ENCODE data around the gene MT1X. TPM values are rescaled to one million over a fixed set of nuclear protein-coding genes. Genes with fewer than 3 reads are reported as not detected.
A peak's percentile ranks its signal among the peaks of the same experiment; 100 is the strongest.

MT1X gene
- total RNA-seq, 1 donor from 2014 or later: 111 TPM

DNA sequence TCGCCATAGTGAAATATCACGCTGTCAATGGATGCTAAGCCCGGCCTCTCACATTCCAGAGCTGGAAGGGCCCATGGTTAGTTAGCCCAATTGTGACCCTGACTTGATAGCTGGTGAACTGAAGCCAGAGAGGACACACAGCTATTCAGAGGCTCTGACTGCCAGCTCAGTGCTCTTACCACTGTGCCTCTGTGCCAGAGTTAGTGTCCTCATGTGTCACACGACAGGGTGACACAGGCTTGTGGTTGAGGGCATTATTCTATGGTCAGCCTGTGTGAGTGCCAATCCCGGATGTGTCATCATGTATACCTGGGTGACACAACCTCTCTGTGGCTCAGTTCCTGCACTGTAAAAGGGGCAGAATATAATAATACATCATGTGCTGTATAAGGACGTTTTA is 2.5 kb upstream of the MT1X start:
- H3K36me3 ChIP-seq: no peaks in the 10 kb centered on the region
- DNase-seq (no peak), ATAC-seq (no peak)
- H3K4me3 ChIP-seq: no peak overlapping the region
- intact Hi-C loops (cut with DNase I): no loop called here
- TF ChIP-seq, protein P1, sequence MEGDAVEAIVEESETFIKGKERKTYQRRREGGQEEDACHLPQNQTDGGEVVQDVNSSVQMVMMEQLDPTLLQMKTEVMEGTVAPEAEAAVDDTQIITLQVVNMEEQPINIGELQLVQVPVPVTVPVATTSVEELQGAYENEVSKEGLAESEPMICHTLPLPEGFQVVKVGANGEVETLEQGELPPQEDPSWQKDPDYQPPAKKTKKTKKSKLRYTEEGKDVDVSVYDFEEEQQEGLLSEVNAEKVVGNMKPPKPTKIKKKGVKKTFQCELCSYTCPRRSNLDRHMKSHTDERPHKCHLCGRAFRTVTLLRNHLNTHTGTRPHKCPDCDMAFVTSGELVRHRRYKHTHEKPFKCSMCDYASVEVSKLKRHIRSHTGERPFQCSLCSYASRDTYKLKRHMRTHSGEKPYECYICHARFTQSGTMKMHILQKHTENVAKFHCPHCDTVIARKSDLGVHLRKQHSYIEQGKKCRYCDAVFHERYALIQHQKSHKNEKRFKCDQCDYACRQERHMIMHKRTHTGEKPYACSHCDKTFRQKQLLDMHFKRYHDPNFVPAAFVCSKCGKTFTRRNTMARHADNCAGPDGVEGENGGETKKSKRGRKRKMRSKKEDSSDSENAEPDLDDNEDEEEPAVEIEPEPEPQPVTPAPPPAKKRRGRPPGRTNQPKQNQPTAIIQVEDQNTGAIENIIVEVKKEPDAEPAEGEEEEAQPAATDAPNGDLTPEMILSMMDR (IDR thresholded peaks at IDR 0.05): no peak
- peaks cover 29% of the 10 kb centered on the region for H3K4me1 ChIP-seq
- peaks cover 17% of the 10 kb centered on the region for H3K27me3 ChIP-seq
- H3K27ac ChIP-seq: no peak overlapping the region
- no peaks in the 10 kb centered on the region for H3K9me3 ChIP-seq

GRCh38 chr16:56682703-56683397 is 580 bp downstream of the MT1X start:
- Histone ChIP-seq H3K27ac (peak overlapping the region; percentile 83), H3K4me1 (peaks cover 23% of the 10 kb centered on the region), H3K4me3 (peak overlapping the region; percentile 63), H3K27me3 (no peaks in the 10 kb centered on the region), H3K9me3 (no peaks in the 10 kb centered on the region), H3K36me3 (no peaks in the 10 kb centered on the region)
- no peak for DNase-seq
- TF ChIP-seq, protein P1 (IDR thresholded peaks at IDR 0.05): no peak
- ATAC-seq: no peak
- intact Hi-C loops (cut with DNase I): no loop called here

GRCh38 chr16:56683424-56684172 is 1.3 kb downstream of the MT1X start:
- TF ChIP-seq, protein P1 (IDR thresholded peaks at IDR 0.05): no peak
- Histone ChIP-seq H3K36me3 (no peaks in the 10 kb centered on the region), H3K4me1 (peaks cover 23% of the 10 kb centered on the region), H3K27ac (peak overlapping the region; percentile 83), H3K4me3 (peak overlapping the region; percentile 63), H3K9me3 (no peaks in the 10 kb centered on the region), H3K27me3 (no peaks in the 10 kb centered on the region)
- DNase-seq (no peak), ATAC-seq (no peak)
- intact Hi-C loops (cut with DNase I): no loop called here

GRCh38 chr16:56684256-56684925 is 2.1 kb downstream of the MT1X start:
- intact Hi-C loops (cut with DNase I): no loop called here
- Histone ChIP-seq H3K4me1 (peaks cover 23% of the 10 kb centered on the region), H3K4me3 (peak overlapping the region; percentile 63), H3K27ac (peak overlapping the region; percentile 24), H3K27me3 (no peaks in the 10 kb centered on the region), H3K9me3 (no peaks in the 10 kb centered on the region), H3K36me3 (no peaks in the 10 kb centered on the region)
- TF ChIP-seq, protein P1 (IDR thresholded peaks at IDR 0.05): no peak
- ATAC-seq: no peak
- DNase-seq: no peak

DNA sequence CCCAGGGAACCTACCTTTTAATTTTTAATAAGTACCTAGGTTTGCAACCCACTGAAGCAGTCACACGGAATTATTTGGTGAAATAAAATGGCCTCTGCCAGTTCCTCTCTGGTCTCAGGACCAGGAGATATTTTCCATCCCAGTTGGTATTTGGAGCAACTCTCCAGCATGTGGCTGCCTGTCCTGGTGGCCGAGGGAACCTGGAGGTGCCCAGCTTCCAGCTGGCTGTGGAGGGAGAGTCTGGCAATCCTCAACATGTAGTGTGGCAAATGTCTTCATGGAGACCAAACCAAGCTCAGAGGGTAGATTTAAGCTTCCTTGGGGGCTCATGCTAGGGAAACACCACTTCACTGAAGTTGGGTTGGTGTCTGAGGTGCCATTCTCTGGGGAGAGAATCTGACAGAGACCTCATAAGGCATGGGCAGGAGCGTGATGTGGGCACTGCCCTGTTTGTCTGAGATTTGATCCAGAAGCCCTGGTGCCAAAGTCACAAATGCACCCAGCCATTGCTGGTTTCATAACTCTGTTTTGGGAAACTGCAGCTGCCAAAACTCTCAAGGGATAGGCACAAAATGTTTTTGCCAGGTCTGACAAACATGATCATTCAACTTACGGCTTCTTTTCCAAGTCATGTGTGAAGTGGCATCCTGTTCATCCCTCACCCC is 2.8 kb downstream of the MT1X start:
- H3K4me1 ChIP-seq: peaks cover 23% of the 10 kb centered on the region
- peak overlapping the region; percentile 24 for H3K27ac ChIP-seq
- no peaks in the 10 kb centered on the region for H3K27me3 ChIP-seq
- H3K4me3 ChIP-seq: peak overlapping the region; percentile 10
- TF ChIP-seq, protein P1 (IDR thresholded peaks at IDR 0.05): no peak
- no peaks in the 10 kb centered on the region for H3K36me3 ChIP-seq
- intact Hi-C loops (cut with DNase I): no loop called here
- no peaks in the 10 kb centered on the region for H3K9me3 ChIP-seq
- DNase-seq (no peak), ATAC-seq (no peak)
